K562 (cell line): Measurements from ENCODE around the gene PPARGC1A. TPM values are rescaled to one million over a fixed set of nuclear protein-coding genes. Genes with fewer than 3 reads are reported as not detected.

Source experiments
- BCLAF1 ChIP-seq, 2 experiments: fragments of 450-650 bp in 1 of 2; IDR thresholded peaks; 2 replicates each; pipeline ENCODE4 v1.6.1; 2011 to 2017; ENCODE audit warnings: low read depth in 2 of 2, antibody characterized with exemption in 1 of 2, borderline replicate concordance in 1 of 2, low read length in 1 of 2, mild to moderate bottlenecking in 1 of 2, mixed read lengths in 1 of 2; ENCODE audit not compliant: control insufficient read depth in 1 of 2
- CBX3 ChIP-seq, 2 experiments: IDR thresholded peaks; 1 replicate in 1 of 2; 2 replicates in 1 of 2; pipeline ENCODE4 v1.6.1; 2012; ENCODE audit warnings: inconsistent platforms in 2 of 2, low read length in 2 of 2, borderline replicate concordance in 1 of 2, control low read depth in 1 of 2
- CEBPZ ChIP-seq: fragments of 150-350 bp; IDR thresholded peaks from 2 replicates; pipeline ENCODE4 v1.6.1; 2014; ENCODE audit warnings: low read depth, mild to moderate bottlenecking, low read length, borderline replicate concordance
- PBX2 ChIP-seq, 2 experiments: IDR thresholded peaks in 1 of 2; conservative IDR thresholded peaks in 1 of 2; 2 replicates each; pipeline ENCODE4 v1.6.1; 2016; ENCODE audit warnings: low read depth in 2 of 2, mild to moderate bottlenecking in 1 of 2, missing compliant biosample characterization in 1 of 2, missing genetic modification characterization in 1 of 2, moderate library complexity in 1 of 2
- RFX5 ChIP-seq: IDR thresholded peaks from 2 replicates; pipeline ENCODE4 v1.6.1; 2011; ENCODE audit warnings: low read depth, mild to moderate bottlenecking, improper control_type of control experiment, low read length
- SREBF2 ChIP-seq: sonication (generic); formaldehyde crosslinking; IDR thresholded peaks from 2 replicates; pipeline ENCODE4 v1.4.0; 2020; ENCODE audit warnings: mild to moderate bottlenecking, missing genetic modification reagents
- ZNF318 ChIP-seq, 2 experiments: fragments of 450-650 bp; IDR thresholded peaks; 2 replicates each; pipeline ENCODE4 v1.6.1; 2016; ENCODE audit warnings: mild to moderate bottlenecking in 2 of 2, borderline replicate concordance in 1 of 2, low read depth in 1 of 2, moderate library complexity in 1 of 2
- polyA plus RNA-seq, 8 experiments: library from polyadenylated mRNA; depleted of rRNA in 4 of 8; stranded (reverse) in 5 of 8; unstranded in 3 of 8; fragments of >200 nt; fragmentation: Nextera tagmentation in 2 of 8; fragmentation: Illumina TruSeq in 1 of 8; extraction: Ambion mirVana in 2 of 8; extraction: Trizol in 1 of 8; gene quantifications; 2 replicates each; pipeline versions ENCODE4 v1.2.1 to v1.2.3, GENCODE V29; 2011 to 2014; ENCODE audit warnings: inconsistent platforms in 1 of 8, missing spikeins in 1 of 8
- total RNA-seq, 7 experiments: library from RNA; depleted of rRNA in 6 of 7; stranded (reverse); fragments of >200 nt in 6 of 7; fragmentation: Illumina TruSeq in 2 of 7; extraction: Trizol in 2 of 7; gene quantifications; 2 replicates each; pipeline versions ENCODE4 v1.2.1 to v1.2.3, GENCODE V29; 2011 to 2021; ENCODE audit warnings: low replicate concordance in 1 of 7

PPARGC1A gene
- total and polyA plus RNA-seq, 9 of the 15 experiments (the other 6 are each of a cell fraction or from before 2014, with no cell fraction given): 0.02 TPM; not detected in 8

DNA sequence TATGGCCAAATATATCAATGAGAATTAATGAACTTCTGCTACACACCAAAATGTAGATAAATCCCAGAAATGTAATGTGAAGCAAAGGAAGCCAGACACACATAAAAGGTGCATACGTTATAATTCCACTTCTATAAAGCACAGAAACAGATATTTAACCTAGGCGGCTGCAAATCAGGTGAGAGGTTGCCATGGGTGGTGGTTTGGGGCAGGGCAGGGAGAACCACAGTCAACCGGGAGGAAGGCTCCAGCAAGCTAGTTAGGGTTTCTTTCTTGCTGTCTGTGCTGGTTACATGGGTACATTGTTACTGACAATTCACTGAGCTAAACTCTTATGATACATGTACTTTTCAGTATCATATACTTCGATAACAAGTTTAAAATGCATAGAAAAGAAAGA lies 9.7 kb upstream of the PPARGC1A start (continued):
- TF ChIP-seq RFX5 (no peak), PBX2 (CRISPR knock-in tag; IDR thresholded peaks at IDR 0.05; ENCODE audit: low read depth) (no peak), PBX2 (tag; conservative IDR thresholded peaks at IDR 0.05; ENCODE audit: low read depth) (no peak), CEBPZ (no peak), SREBF2 (CRISPR knock-in tag) (no peak), BCLAF1 (IDR thresholded peaks at IDR 0.05; ENCODE audit: borderline replicate concordance in 1 of 2, control insufficient read depth in 1 of 2, low read depth in 2 of 2, low read length in 1 of 2) (no peak), CBX3 (IDR thresholded peaks at IDR 0.05; ENCODE audit: borderline replicate concordance in 1 of 2, low read length in 2 of 2) (no peak), ZNF318 (IDR thresholded peaks at IDR 0.05; ENCODE audit: borderline replicate concordance in 1 of 2, low read depth in 1 of 2) (no peak)
